ENCODE results near the gene STKLD1.

The STKLD1 gene

GRCh38 chr9:133417541-133418461, 41.6 kb downstream of the STKLD1 start, which contains the start of gene REXO4:
REXO4 (minus strand) TSS chr9:133418010; CDS start chr9:133417844, 166 bp downstream.
- peak; percentile 62 for DNase-seq (ENCODE audit: low read depth)

- no peak for DNase-seq (ENCODE audit: low read depth)
These were observed 42.8 kb downstream of the STKLD1 start for GRCh38 chr9:133419005-133419404.

GRCh38 chr9:133420392-133420827, 44.2 kb downstream of the STKLD1 start:
- DNase-seq (ENCODE audit: low read depth) = no peak

- DNase-seq (ENCODE audit: low read depth) = no peak
These were observed 45.7 kb downstream of the STKLD1 start, which contains the start of gene ADAMTS13 for GRCh38 chr9:133421615-133422542. ADAMTS13 (plus strand) TSS chr9:133422367; CDS start chr9:133422444, 77 bp downstream.

GRCh38 chr9:133423216-133423615, 47.0 kb downstream of the STKLD1 start:
- DNase-seq (ENCODE audit: low read depth) = no peak

GRCh38 chr9:133424187-133424586, 48.0 kb downstream of the STKLD1 start:
- no peak for DNase-seq (ENCODE audit: low read depth)

- DNase-seq (ENCODE audit: low read depth) = no peak
These were observed 49.0 kb downstream of the STKLD1 start for GRCh38 chr9:133425049-133425632.

- no peak for DNase-seq (ENCODE audit: low read depth)
These were observed 49.8 kb downstream of the STKLD1 start for GRCh38 chr9:133426011-133426410.

- DNase-seq (ENCODE audit: low read depth) = no peak
These were observed 51.6 kb downstream of the STKLD1 start for GRCh38 chr9:133427658-133428348.

GRCh38 chr9:133428617-133429101, 52.5 kb downstream of the STKLD1 start:
- DNase-seq (ENCODE audit: low read depth) = no peak

- no peak for DNase-seq (ENCODE audit: low read depth)
These were observed 53.0 kb downstream of the STKLD1 start for GRCh38 chr9:133429214-133429613.

- no peak for DNase-seq (ENCODE audit: low read depth)
These were observed 53.5 kb downstream of the STKLD1 start for GRCh38 chr9:133429641-133430161.

- no peak for DNase-seq (ENCODE audit: low read depth)
These were observed 54.1 kb downstream of the STKLD1 start for GRCh38 chr9:133430244-133430643.

- no peak for DNase-seq (ENCODE audit: low read depth)
These were observed 57.2 kb downstream of the STKLD1 start for GRCh38 chr9:133433351-133433843.

GRCh38 chr9:133436681-133437080, 60.5 kb downstream of the STKLD1 start:
- no peak for DNase-seq (ENCODE audit: low read depth)

GRCh38 chr9:133437753-133438531, 61.8 kb downstream of the STKLD1 start:
- no peak for DNase-seq (ENCODE audit: low read depth)

- no peak for DNase-seq (ENCODE audit: low read depth)
These were observed 63.2 kb downstream of the STKLD1 start for GRCh38 chr9:133439337-133439736.

- DNase-seq (ENCODE audit: low read depth) = no peak
These were observed 64.7 kb downstream of the STKLD1 start for GRCh38 chr9:133440874-133441273.

GRCh38 chr9:133441571-133441970, 65.4 kb downstream of the STKLD1 start:
- no peak for DNase-seq (ENCODE audit: low read depth)

- no peak for DNase-seq (ENCODE audit: low read depth)
These were observed 67.1 kb downstream of the STKLD1 start for GRCh38 chr9:133443248-133443647.
